Heart right ventricle (tissue), 16 donors: ENCODE data around the gene LYZL2. TPM values are rescaled to one million over a fixed set of nuclear protein-coding genes. Genes with fewer than 3 reads are reported as not detected.
A peak's percentile ranks its signal among the peaks of the same experiment; 100 is the strongest.
"Not testable (repeated sequence)": the region's sequence is repeated elsewhere in the genome, so short reads cannot be mapped to it uniquely, and the experiment has no call there.

ENCODE experiments used
- ATAC-seq, 8 donors: fragments of 200-7000 bp; cut with Tn5 transposase; one replicate each; pipeline ENCODE4 v1.9.1; 2020; ENCODE audit warnings: mild to moderate bottlenecking in 8 of 8, moderate library complexity in 8 of 8, moderate number of reproducible peaks in 1 of 8
- DNase-seq, 2 donors: peaks; one replicate each; pipeline ENCODE4 v3.0.0-alpha.2; 2020
- H3K27ac ChIP-seq, 10 donors: fragments of 200-600 bp; sonication (generic) in 2 of 10; one replicate each; pipeline versions ENCODE4 v1.5.0 to v1.8.0; 2020 to 2022; ENCODE audit warnings: mild to moderate bottlenecking in 3 of 10
- H3K27me3 ChIP-seq, 7 donors: fragments of 200-600 bp; one replicate each; pipeline ENCODE4 v1.8.0; 2021 to 2022; ENCODE audit warnings: mild to moderate bottlenecking in 2 of 7
- H3K36me3 ChIP-seq, 9 donors: fragments of 200-600 bp; sonication (generic) in 1 of 9; one replicate each; pipeline versions ENCODE4 v1.5.0 to v1.8.0; 2020 to 2022; ENCODE audit warnings: mild to moderate bottlenecking in 2 of 9
- H3K4me1 ChIP-seq, 9 donors: fragments of 200-600 bp; sonication (generic) in 1 of 9; one replicate each; pipeline versions ENCODE4 v1.5.0 to v1.8.0; 2020 to 2022; ENCODE audit warnings: mild to moderate bottlenecking in 4 of 9
- H3K4me3 ChIP-seq, 10 donors: fragments of 200-600 bp; sonication (generic) in 2 of 10; one replicate each; pipeline versions ENCODE4 v1.5.0 to v1.8.0; 2020 to 2022; ENCODE audit warnings: mild to moderate bottlenecking in 7 of 10, moderate library complexity in 2 of 10
- H3K9me3 ChIP-seq, 11 donors: fragments of 200-600 bp in 10 of 11; sonication (generic) in 2 of 11; one replicate each; pipeline versions ENCODE4 v1.5.0 to v1.8.0; 2013 to 2022; ENCODE audit warnings: mild to moderate bottlenecking in 2 of 11, control low read depth in 1 of 11, moderate library complexity in 1 of 11
- WGBS, 2 donors: extraction: QIAGEN DNeasy Blood & Tissue Kit; methylation state at CpG; one replicate each; pipeline ENCODE4 v1.1.7; 2013; ENCODE audit warnings: inconsistent platforms in 1 of 2; 5-methylcytosine and 5-hydroxymethylcytosine counted together
- intact Hi-C, 10 donors: fragments of 100-400 bp; cut with DNase I; formaldehyde crosslinking; loops; one replicate each; pipeline versions ENCODE4 v1.11.1 to v1.14.2; 2022
- polyA plus RNA-seq, 2 donors: library from polyadenylated mRNA; stranded (reverse); fragments of 200-250 nt; gene quantifications; one replicate each; pipeline ENCODE4 v1.2.3, GENCODE V29; 2013
- total RNA-seq, 10 donors: library from RNA; stranded (reverse); fragmentation: NEBNext Ultra II Directional in 3 of 10; extraction: Animal tissue kit (Norgen Biotek cat#: 25700) in 3 of 10; gene quantifications; one replicate each; pipeline versions ENCODE4 v1.2.1 to v1.2.4, GENCODE V29; 2021 to 2023
- TF ChIP-seq, protein P1 (sequence below), 9 donors: fragments of 200-600 bp; sonication (generic) in 2 of 9; IDR thresholded peaks; one replicate each; pipeline versions ENCODE4 v1.5.0 to v1.8.0; 2021 to 2022; ENCODE audit warnings: antibody characterized with exemption in 9 of 9, mild to moderate bottlenecking in 5 of 9, moderate library complexity in 1 of 9
- donor health status: Arrhythmogenic right ventricular cardiomyopathy.
- donor health status: ischemic (EF 13 %, LVEDD 7.1; RV severe dilation, severe dysfunction).
- donor health status: healthy with polysubstance abuse.
- donor health status: DM: no; HTN: yes; CAD: no.
- donor health status: DM: no; HTN: no; CAD: no.
- donor health status: ischemic (EF 25% LVEDD 6.9; RV normal size, moderate dysfunction).
- donor health status: ischemic (EF 25% LVEDD 5.7; RV mildly dilated, moderate dysfunction).
- donor health status: healthy.
- donor health status: DM: yes; HTN: yes; CAD: no.
- donor health status: Ischemic cardiomyopathy.
- donor health status: ischemic (EF 35%, LVEDD 5.7; RV mildly dilated, moderate dysfunction).
- donor health status: nonischemic (EF 11% LVEDD 7.7; RV severe dilation, severe dysfunction).
- donor health status: DM: yes; HTN: yes; CAD: no.
- donor health status: PGD.
- donor health status: ischemic (EF 29% LVEDD 5.4; RV normal size, mild dysfunction).
- donor health status: nonischemic (EF 23%, LVEDD 6.1; RV moderate dilation, normal function).

The LYZL2 gene
- total and polyA plus RNA-seq, 12 donors: not detected

DNA sequence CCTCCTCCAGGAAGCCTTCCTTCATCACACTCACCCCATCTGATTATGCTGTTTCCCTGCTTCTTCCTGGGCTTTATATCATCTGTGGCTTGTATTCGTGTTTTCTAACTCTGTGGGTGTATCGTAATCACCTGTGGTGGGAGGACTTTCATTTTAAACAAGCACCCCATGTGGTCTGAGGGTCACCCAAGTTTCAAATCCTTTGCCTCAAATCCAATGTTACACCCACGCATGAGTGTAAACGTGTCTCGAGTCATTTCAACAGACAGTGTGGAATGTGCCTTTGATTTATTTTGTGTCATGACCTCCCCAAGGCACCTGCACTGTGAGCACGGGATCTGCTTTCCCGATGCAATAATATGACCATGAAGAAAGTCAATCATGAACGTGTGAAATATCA lies 17.5 kb upstream of the LYZL2 start:
- H3K36me3 ChIP-seq: no peaks in the 10 kb centered on the region
- H3K4me1 ChIP-seq: peaks cover 0 to 39% (median 15%) of the 10 kb centered on the region in 9 donors
- DNase-seq (no peak), ATAC-seq (no peak)
- H3K4me3 ChIP-seq: no peak overlapping the region
- H3K27ac ChIP-seq: no peak overlapping the region
- intact Hi-C loops: no loop called here
- TF ChIP-seq, protein P1, sequence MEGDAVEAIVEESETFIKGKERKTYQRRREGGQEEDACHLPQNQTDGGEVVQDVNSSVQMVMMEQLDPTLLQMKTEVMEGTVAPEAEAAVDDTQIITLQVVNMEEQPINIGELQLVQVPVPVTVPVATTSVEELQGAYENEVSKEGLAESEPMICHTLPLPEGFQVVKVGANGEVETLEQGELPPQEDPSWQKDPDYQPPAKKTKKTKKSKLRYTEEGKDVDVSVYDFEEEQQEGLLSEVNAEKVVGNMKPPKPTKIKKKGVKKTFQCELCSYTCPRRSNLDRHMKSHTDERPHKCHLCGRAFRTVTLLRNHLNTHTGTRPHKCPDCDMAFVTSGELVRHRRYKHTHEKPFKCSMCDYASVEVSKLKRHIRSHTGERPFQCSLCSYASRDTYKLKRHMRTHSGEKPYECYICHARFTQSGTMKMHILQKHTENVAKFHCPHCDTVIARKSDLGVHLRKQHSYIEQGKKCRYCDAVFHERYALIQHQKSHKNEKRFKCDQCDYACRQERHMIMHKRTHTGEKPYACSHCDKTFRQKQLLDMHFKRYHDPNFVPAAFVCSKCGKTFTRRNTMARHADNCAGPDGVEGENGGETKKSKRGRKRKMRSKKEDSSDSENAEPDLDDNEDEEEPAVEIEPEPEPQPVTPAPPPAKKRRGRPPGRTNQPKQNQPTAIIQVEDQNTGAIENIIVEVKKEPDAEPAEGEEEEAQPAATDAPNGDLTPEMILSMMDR (IDR thresholded peaks at IDR 0.05): no peak
- H3K9me3 ChIP-seq: no peaks in the 10 kb centered on the region
- H3K27me3 ChIP-seq: no peaks in the 10 kb centered on the region
- 87% methylated on average over 8 of the region's 8 CpGs for WGBS, 2 donors

DNA sequence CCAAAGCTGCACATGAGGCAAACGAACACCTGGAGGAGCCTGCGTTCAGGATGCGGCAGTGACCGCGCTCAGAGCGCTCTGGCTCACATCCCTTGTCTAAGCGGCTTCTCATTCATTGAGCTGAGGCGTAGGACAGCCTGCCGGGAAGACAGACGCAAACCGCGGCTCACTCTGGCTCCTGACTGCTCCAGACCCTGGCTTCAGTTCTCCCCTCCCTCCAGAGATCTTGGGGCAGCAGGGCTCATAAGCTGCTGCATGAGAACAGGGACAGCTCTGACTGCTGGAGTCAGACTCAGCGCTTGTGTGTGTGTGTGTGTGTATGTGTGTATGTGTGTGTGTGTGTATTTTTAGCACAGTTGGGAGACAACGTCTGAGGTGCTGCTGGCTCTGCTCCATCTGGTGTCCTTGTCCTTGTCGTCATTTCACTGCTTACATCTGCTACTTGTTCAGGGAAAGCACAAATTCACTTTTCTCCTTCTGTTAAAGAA lies 15.8 kb upstream of the LYZL2 start:
- peak overlapping the region in 1 of 10 donors; percentile 69 for H3K27ac ChIP-seq
- H3K4me3 ChIP-seq: peak overlapping the region in 4 of 10 donors; percentile 2 to 22 (median 18)
- no peaks in the 10 kb centered on the region for H3K27me3 ChIP-seq
- no peaks in the 10 kb centered on the region for H3K36me3 ChIP-seq
- no peaks in the 10 kb centered on the region for H3K9me3 ChIP-seq
- DNase-seq (peak; percentile 21 to 23), ATAC-seq (peak; percentile 45 to 66 (median 54))
- H3K4me1 ChIP-seq: peaks cover 0 to 42% (median 21%) of the 10 kb centered on the region in 9 donors
- TF ChIP-seq, protein P1 (IDR thresholded peaks at IDR 0.05): peak in 2 of 9 donors; percentile 10 to 14
- 2 to 3% methylated on average over 15 of the region's 15 CpGs for WGBS, 2 donors
- intact Hi-C loops: no loop called here

DNA sequence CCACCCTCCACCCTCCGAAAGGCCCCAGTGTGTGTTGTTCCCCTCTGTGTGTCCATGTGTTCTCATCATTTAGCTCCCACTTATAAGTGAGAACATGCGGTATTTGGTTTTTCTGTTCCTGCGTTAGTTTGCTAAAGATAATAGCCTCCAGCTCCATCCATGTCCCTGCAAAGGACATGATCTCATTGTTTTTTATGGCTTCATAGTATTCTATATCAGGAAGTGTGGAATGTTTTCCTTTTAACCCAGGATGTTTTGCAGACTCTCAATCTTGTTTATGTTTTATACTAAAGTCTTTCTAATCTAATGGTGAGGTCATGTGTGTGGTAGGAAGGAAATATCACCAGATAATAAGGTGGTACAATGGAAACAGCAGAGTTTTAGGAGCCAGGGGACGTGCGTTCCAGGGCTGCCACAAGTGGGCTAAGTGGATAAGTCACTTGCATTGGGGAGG lies 14.9 kb upstream of the LYZL2 start:
- H3K4me3 ChIP-seq, H3K27me3 ChIP-seq, H3K36me3 ChIP-seq, intact Hi-C loops, DNase-seq, H3K9me3 ChIP-seq: not testable (repeated sequence)
- 36 to 54% methylated on average over 5 of the region's 5 CpGs for WGBS, 2 donors
- peak in 5 of 8 donors; percentile 2 to 36 (median 21) for ATAC-seq
- Histone ChIP-seq H3K4me1 (peaks cover 0 to 49% (median 21%) of the 10 kb centered on the region in 9 donors), H3K27ac (peak overlapping the region in 8 of 10 donors; percentile 28 to 69 (median 61))

DNA sequence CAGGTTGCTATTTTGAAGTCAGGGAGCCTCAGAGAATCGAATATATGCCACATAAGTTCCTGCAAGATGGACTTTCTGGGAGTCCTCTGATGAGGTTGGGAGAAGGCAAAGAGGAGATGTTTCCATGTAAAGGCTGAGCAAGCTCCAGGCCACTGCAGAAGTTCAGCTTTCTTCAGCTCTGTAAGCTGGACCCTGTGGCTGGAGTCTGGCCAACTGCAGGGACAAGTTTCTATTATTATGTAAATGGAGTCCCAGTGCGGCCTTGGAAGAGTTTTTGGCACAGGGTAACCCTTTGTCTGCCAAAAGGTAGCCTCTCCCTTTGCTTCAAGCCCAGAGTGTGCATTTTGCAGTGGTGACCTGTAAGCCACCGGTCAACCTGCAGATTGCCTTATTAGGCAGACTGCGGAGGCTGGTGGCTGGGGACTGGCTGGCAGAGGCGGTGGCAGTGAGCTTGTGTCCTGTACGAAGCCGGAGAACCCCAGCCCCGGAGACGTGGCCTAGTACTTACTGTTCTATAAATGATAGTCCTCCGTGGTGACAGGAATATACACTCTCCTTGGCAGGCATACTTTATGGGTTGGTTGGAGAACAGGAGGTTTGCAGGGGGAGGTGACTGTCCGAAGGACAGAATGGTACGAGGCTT lies 14.1 kb upstream of the LYZL2 start:
- not testable (repeated sequence) for H3K4me3 ChIP-seq

DNA sequence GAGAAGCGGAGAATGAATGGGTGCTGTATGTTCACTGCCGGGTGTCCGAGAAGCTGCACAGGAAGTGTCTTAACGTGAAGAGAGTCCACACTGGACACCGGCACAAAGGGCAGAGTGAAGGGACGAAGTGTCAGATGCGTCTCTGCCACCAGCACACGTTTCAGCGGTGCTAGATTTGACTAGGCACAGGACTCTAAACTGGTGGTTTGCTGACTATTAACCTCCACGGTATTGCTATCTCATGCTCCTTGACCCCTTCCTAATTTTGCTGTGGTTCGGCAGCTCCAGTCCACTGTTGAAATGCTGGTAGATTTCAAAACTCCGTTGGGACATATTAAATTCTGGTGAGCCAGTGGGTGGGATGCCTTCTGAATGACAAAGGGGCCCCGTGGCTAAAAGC lies 13.3 kb upstream of the LYZL2 start:
- H3K4me1 ChIP-seq: peaks cover 0 to 49% (median 21%) of the 10 kb centered on the region in 9 donors
- DNase-seq, intact Hi-C loops, H3K27ac ChIP-seq, H3K9me3 ChIP-seq, H3K36me3 ChIP-seq, H3K4me3 ChIP-seq, ATAC-seq, H3K27me3 ChIP-seq: not testable (repeated sequence)
- WGBS, 2 donors: 56 to 58% methylated on average over 8 of the region's 13 CpGs

More for the DNA sequence above, 14.1 kb upstream of the LYZL2 start:
- peak; percentile 37 to 87 (median 76) for ATAC-seq
- 27 to 32% methylated on average over 11 of the region's 12 CpGs for WGBS, 2 donors
- peak overlapping the region in 9 of 10 donors; percentile 50 to 69 (median 64) for H3K27ac ChIP-seq
- H3K27me3 ChIP-seq, intact Hi-C loops, H3K9me3 ChIP-seq, H3K36me3 ChIP-seq: not testable (repeated sequence)
- H3K4me1 ChIP-seq: peaks cover 0 to 49% (median 21%) of the 10 kb centered on the region in 9 donors
- DNase-seq: peak; percentile 14 to 42
